ENCODE data around the gene CDK8. TPM values are rescaled to one million over a fixed set of nuclear protein-coding genes. Genes with fewer than 3 reads are reported as not detected.
"Not testable (repeated sequence)": the region's sequence is repeated elsewhere in the genome, so short reads cannot be mapped to it uniquely, and the experiment has no call there.

The CDK8 gene
- polyA plus RNA-seq, 3 donors: 3.0 to 10.9 (median 3.3) TPM

DNA sequence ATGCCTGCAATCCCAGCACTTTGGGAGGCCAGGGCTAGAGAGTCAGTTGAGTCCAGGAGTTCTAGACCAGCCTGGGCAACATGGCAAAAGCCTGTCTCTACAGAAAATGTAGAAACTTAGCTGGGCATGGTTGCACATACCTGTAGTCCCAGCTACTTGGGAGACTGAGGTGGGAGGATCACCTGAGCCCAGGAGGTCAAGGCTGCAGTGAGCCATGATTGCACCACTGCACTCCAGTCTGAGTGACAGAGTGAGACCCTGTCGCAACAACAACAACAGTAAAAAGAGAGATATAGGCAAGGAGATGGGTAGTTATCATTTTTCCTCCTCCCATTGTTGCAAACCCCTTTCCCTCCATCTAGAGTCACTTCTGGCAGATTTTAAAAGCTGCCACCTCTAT is 62.2 kb downstream of the CDK8 start:
- H3K4me2 ChIP-seq (replicated peaks; ENCODE audit: extremely low read depth, low read length, poor library complexity, severe bottlenecking); H2AFZ ChIP-seq (ENCODE audit: insufficient read depth, low read depth, low read length, poor library complexity, severe bottlenecking); H3K4me1 Mint-ChIP-seq; H3K79me2 ChIP-seq (ENCODE audit: insufficient read depth, low read length); H3K27ac ChIP-seq (ENCODE audit: low read depth in 1 of 2, low read length in 2 of 2); H3K9me3 ChIP-seq (replicated peaks in 1 of 2; ENCODE audit: control insufficient read depth in 1 of 2, insufficient read depth in 1 of 2, low read length in 2 of 2); H3K27ac Mint-ChIP-seq; H3K9ac ChIP-seq (ENCODE audit: insufficient read depth, low read length, poor library complexity, severe bottlenecking); H3K4me3 Mint-ChIP-seq; H3K27me3 Mint-ChIP-seq (ENCODE audit: low read depth in 3 of 3); H3K27me3 ChIP-seq (ENCODE audit: control insufficient read depth in 2 of 2, insufficient read depth in 2 of 2, low read length in 2 of 2); DNase-seq; H3K9me3 Mint-ChIP-seq; H3K4me1 ChIP-seq (ENCODE audit: control insufficient read depth in 1 of 2, insufficient read depth in 2 of 2, low read length in 2 of 2); intact Hi-C loops (cut with micrococcal nuclease); H3K4me3 ChIP-seq (replicated peaks in 1 of 3; ENCODE audit: low read depth in 2 of 3, low read length in 3 of 3); H3K36me3 Mint-ChIP-seq; H3K36me3 ChIP-seq (replicated peaks in 1 of 2; ENCODE audit: control insufficient read depth in 1 of 2, insufficient read depth in 2 of 2, low read length in 2 of 2): not testable (repeated sequence)
- peaks cover 12% of the 10 kb centered on the region for H4K20me1 ChIP-seq (ENCODE audit: insufficient read depth, low read length)
- WGBS (ENCODE audit: insufficient coverage): no CpG with 5 or more reads among the region's 1 CpG

DNA sequence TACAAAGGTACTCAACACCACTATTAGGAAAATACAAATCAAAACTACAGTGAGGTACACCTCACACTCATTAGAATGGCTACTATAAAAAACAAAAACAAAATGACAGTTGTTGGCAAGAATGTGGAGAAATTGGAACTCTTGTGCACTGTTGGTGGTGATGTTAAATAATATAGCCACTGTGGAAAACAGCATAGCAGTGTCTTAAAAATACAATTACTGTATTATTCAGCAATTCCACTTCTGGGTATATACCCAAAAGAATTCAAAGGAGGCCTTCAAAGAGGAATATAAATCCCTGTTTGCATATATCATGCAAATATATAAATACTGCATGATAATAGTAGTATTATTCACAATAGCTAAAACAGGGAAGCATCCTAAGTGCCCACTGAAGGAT is 66.8 kb downstream of the CDK8 start:
- TF ChIP-seq, protein P1, sequence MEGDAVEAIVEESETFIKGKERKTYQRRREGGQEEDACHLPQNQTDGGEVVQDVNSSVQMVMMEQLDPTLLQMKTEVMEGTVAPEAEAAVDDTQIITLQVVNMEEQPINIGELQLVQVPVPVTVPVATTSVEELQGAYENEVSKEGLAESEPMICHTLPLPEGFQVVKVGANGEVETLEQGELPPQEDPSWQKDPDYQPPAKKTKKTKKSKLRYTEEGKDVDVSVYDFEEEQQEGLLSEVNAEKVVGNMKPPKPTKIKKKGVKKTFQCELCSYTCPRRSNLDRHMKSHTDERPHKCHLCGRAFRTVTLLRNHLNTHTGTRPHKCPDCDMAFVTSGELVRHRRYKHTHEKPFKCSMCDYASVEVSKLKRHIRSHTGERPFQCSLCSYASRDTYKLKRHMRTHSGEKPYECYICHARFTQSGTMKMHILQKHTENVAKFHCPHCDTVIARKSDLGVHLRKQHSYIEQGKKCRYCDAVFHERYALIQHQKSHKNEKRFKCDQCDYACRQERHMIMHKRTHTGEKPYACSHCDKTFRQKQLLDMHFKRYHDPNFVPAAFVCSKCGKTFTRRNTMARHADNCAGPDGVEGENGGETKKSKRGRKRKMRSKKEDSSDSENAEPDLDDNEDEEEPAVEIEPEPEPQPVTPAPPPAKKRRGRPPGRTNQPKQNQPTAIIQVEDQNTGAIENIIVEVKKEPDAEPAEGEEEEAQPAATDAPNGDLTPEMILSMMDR (IDR thresholded peaks at IDR 0.05): no peak
- no peaks in the 10 kb centered on the region for H3K27me3 ChIP-seq (ENCODE audit: control insufficient read depth in 2 of 2, insufficient read depth in 2 of 2, low read length in 2 of 2)
- H3K36me3 ChIP-seq (replicated peaks in 1 of 2; ENCODE audit: control insufficient read depth in 1 of 2, insufficient read depth in 2 of 2, low read length in 2 of 2): no peaks in the 10 kb centered on the region
- no peak for DNase-seq
- Mint-ChIP-seq H3K4me1 (no peaks in the 10 kb centered on the region), H3K27me3 (ENCODE audit: low read depth in 3 of 3) (peaks cover 0 to 1% (median 0%) of the 10 kb centered on the region in 3 donors), H3K27ac (no peak overlapping the region), H3K9me3 (peaks cover 0 to 1% (median 0%) of the 10 kb centered on the region in 7 donors), H3K36me3 (no peaks in the 10 kb centered on the region), H3K4me3 (no peak overlapping the region)
- no peak overlapping the region for H3K27ac ChIP-seq (ENCODE audit: low read depth in 1 of 2, low read length in 2 of 2)
- H3K4me1 ChIP-seq (ENCODE audit: control insufficient read depth in 1 of 2, insufficient read depth in 2 of 2, low read length in 2 of 2): no peaks in the 10 kb centered on the region
- H4K20me1 ChIP-seq (ENCODE audit: insufficient read depth, low read length): peaks cover 14% of the 10 kb centered on the region
- H3K4me2 ChIP-seq (replicated peaks; ENCODE audit: extremely low read depth, low read length, poor library complexity, severe bottlenecking): no peak overlapping the region
- no peak overlapping the region for H3K4me3 ChIP-seq (replicated peaks in 1 of 3; ENCODE audit: low read depth in 2 of 3, low read length in 3 of 3)
- H3K9ac ChIP-seq (ENCODE audit: insufficient read depth, low read length, poor library complexity, severe bottlenecking): no peak overlapping the region
- intact Hi-C loops (cut with micrococcal nuclease): no loop called here
- no peak overlapping the region for H2AFZ ChIP-seq (ENCODE audit: insufficient read depth, low read depth, low read length, poor library complexity, severe bottlenecking)
- no peaks in the 10 kb centered on the region for H3K9me3 ChIP-seq (replicated peaks in 1 of 2; ENCODE audit: control insufficient read depth in 1 of 2, insufficient read depth in 1 of 2, low read length in 2 of 2)
- peaks cover 4% of the 10 kb centered on the region for H3K79me2 ChIP-seq (ENCODE audit: insufficient read depth, low read length)
